SIG-M5 treated with dmso at 0.1 percent for 504 hours (cell line): ENCODE data around the gene COBL.
A peak's percentile ranks its signal among the peaks of the same experiment; 100 is the strongest.

ENCODE experiments used
- DNase-seq: peaks from one replicate; lab custom pipeline; 2025; ENCODE audit not compliant: unreplicated experiment; lab: John Stamatoyannopoulos, UW

Gene COBL

GRCh38 chr7:51126813-51127617 is 189.6 kb downstream of the COBL start:
- DNase-seq: no peak

- DNase-seq: no peak
Measured at GRCh38 chr7:51126324-51126723, 190.3 kb downstream of the COBL start.

GRCh38 chr7:51124321-51124720 is 192.3 kb downstream of the COBL start:
- no peak for DNase-seq

- DNase-seq: peak; percentile 25
Measured at GRCh38 chr7:51123322-51124019, 193.1 kb downstream of the COBL start.

GRCh38 chr7:51121931-51122425 is 194.6 kb downstream of the COBL start:
- DNase-seq: no peak

- no peak for DNase-seq
Measured at GRCh38 chr7:51121036-51121790, 195.4 kb downstream of the COBL start.

GRCh38 chr7:51118628-51119027 is 198.0 kb downstream of the COBL start:
- DNase-seq: no peak

GRCh38 chr7:51114501-51114900 is 202.1 kb downstream of the COBL start:
- DNase-seq: no peak

GRCh38 chr7:51113962-51114361 is 202.6 kb downstream of the COBL start:
- no peak for DNase-seq

GRCh38 chr7:51113560-51113959 is 203.0 kb downstream of the COBL start:
- no peak for DNase-seq

GRCh38 chr7:51111241-51111940 is 205.2 kb downstream of the COBL start:
- DNase-seq: no peak

- no peak for DNase-seq
Measured at GRCh38 chr7:51108134-51108533, 208.5 kb downstream of the COBL start.

- DNase-seq: no peak
Measured at GRCh38 chr7:51104278-51104677, 212.3 kb downstream of the COBL start.

GRCh38 chr7:51103718-51104117 is 212.9 kb downstream of the COBL start:
- no peak for DNase-seq

GRCh38 chr7:51102828-51103227 is 213.8 kb downstream of the COBL start:
- no peak for DNase-seq

- DNase-seq: no peak
Measured at GRCh38 chr7:51101111-51101757, 215.4 kb downstream of the COBL start.

GRCh38 chr7:51090411-51090810 is 226.2 kb downstream of the COBL start:
- no peak for DNase-seq

GRCh38 chr7:51085034-51085692 is 231.4 kb downstream of the COBL start:
- no peak for DNase-seq

GRCh38 chr7:51084121-51084520 is 232.5 kb downstream of the COBL start:
- DNase-seq: no peak

GRCh38 chr7:51082940-51083533 is 233.6 kb downstream of the COBL start:
- no peak for DNase-seq
